Measurements from ENCODE around the gene TMEFF2. TPM values are rescaled to one million over a fixed set of nuclear protein-coding genes. Genes with fewer than 3 reads are reported as not detected.

Gene TMEFF2
- total and polyA plus RNA-seq, 2 of the 8 experiments (the other 6 are each of a cell fraction or from before 2014, with no cell fraction given) = 0.91 to 3.7 TPM

- no peak overlapping the region for H3K4me3 ChIP-seq (ENCODE audit: extremely low read depth in 1 of 4, insufficient read depth in 2 of 4, low read depth in 3 of 4, low read length in 4 of 4)
- H3K14ac ChIP-seq (ENCODE audit: insufficient read length) = no peak overlapping the region
- H3K4me2 ChIP-seq (ENCODE audit: insufficient read depth in 1 of 2, low read depth in 2 of 2, low read length in 2 of 2) = no peak overlapping the region
- no peak overlapping the region for H2BK5ac ChIP-seq (ENCODE audit: low read depth, low read length)
- H3K23ac ChIP-seq (ENCODE audit: insufficient read length) = no peak overlapping the region
- H3K27me3 ChIP-seq (replicated peaks in 1 of 4; ENCODE audit: control insufficient read depth in 3 of 4, extremely low read depth in 1 of 4, insufficient read depth in 3 of 4, low read length in 3 of 4) = no peaks in the 10 kb centered on the region
- H2BK12ac ChIP-seq (ENCODE audit: low read depth, low read length) = no peak overlapping the region
- FAIRE-seq (no peak), DNase-seq (ENCODE audit: low read depth in 1 of 2, low spot score in 2 of 2) (no peak)
- H2AK5ac ChIP-seq (ENCODE audit: low read depth, low read length) = no peak overlapping the region
- no peak overlapping the region for H2BK15ac ChIP-seq (ENCODE audit: low read length)
- H2BK20ac ChIP-seq (ENCODE audit: low read length) = no peak overlapping the region
- CTCF ChIA-PET (ENCODE audit: partially characterized antibody) = interaction anchor here (1.1 to 2.3 kb wide), 4 partner anchors 14 to 73 kb away, joined by 3 to 8 read pairs (median 4); no protein-coding TSS in a partner anchor
- no peaks in the 10 kb centered on the region for H3K79me2 ChIP-seq (ENCODE audit: control insufficient read depth in 1 of 2, insufficient read depth in 2 of 2, low read length in 2 of 2)
- H3K56ac ChIP-seq (replicated peaks; ENCODE audit: insufficient read length, low read depth, low read length) = no peak overlapping the region
- H3K23me2 ChIP-seq (ENCODE audit: low read depth, low read length) = no peaks in the 10 kb centered on the region
- POLR2A ChIA-PET (ENCODE audit: partially characterized antibody) = no interaction called here
- H3K4me1 ChIP-seq (replicated peaks in 1 of 4; ENCODE audit: control insufficient read depth in 3 of 4, insufficient read depth in 4 of 4, low read length in 3 of 4) = no peaks in the 10 kb centered on the region
- H2AFZ ChIP-seq (ENCODE audit: low read length) = peak overlapping the region; percentile 55; the same call in 1 of the 2 replicates
- no peaks in the 10 kb centered on the region for H3K9me3 ChIP-seq (ENCODE audit: insufficient read depth in 2 of 2, low read depth in 1 of 2, low read length in 1 of 2)
- H3K36me3 ChIP-seq (ENCODE audit: control insufficient read depth in 2 of 4, insufficient read depth in 4 of 4, low read length in 3 of 4) = no peaks in the 10 kb centered on the region
- H4K5ac ChIP-seq (ENCODE audit: insufficient read length, low read depth, low read length) = no peak overlapping the region
- H3K27ac ChIP-seq (ENCODE audit: low read depth, low read length) = no peak overlapping the region
- H3K4ac ChIP-seq (replicated peaks; ENCODE audit: insufficient read length, low read depth, low read length) = no peak overlapping the region
- no peak overlapping the region for H3K18ac ChIP-seq (ENCODE audit: extremely low read depth, low read length)
- H4K20me1 ChIP-seq (replicated peaks in 1 of 2; ENCODE audit: control insufficient read depth in 1 of 2, insufficient read depth in 2 of 2, low read length in 2 of 2) = no peaks in the 10 kb centered on the region
- no peak overlapping the region for H3K9ac ChIP-seq (replicated peaks in 1 of 4; ENCODE audit: extremely low read depth in 1 of 4, low read depth in 3 of 4, low read length in 3 of 4)
- no peak overlapping the region for H2BK120ac ChIP-seq (replicated peaks; ENCODE audit: low read depth, low read length)
- TF ChIP-seq NANOG (IDR thresholded peaks at IDR 0.05; ENCODE audit: insufficient read depth, low read depth, low read length, poor library complexity, severe bottlenecking) (no peak), CHD1 (IDR thresholded peaks at IDR 0.05; ENCODE audit: low read depth, low read length) (no peak), JUN (IDR thresholded peaks at IDR 0.05; ENCODE audit: low read depth, low read length) (no peak), EGR1 (IDR thresholded peaks at IDR 0.05; ENCODE audit: borderline replicate concordance, low read depth, low read length) (no peak)
- no peak overlapping the region for H4K8ac ChIP-seq (ENCODE audit: extremely low read depth, insufficient read depth, low read length)
- no peak overlapping the region for H4K91ac ChIP-seq (replicated peaks; ENCODE audit: insufficient read length, low read length)
- WGBS, 2 experiments (ENCODE audit: extremely low coverage in 1 of 2, insufficient coverage in 1 of 2, insufficient read length in 1 of 2, insufficient replicate concordance in 2 of 2, low coverage in 1 of 2, low lambda C conversion rate in 2 of 2, missing lambda C conversion rate in 1 of 2) = 91% methylated on average over 3 of the region's 3 CpGs; no CpG with 5 or more reads in 1 of the 2 experiments
- H3K79me1 ChIP-seq (ENCODE audit: low read depth, low read length) = no peaks in the 10 kb centered on the region
Observed at GRCh38 chr2:191942090-191942738, 252.5 kb downstream of the TMEFF2 start.

Measured in H1 (cell line).